Activated CD4-positive, alpha-beta T cell treated with anti-CD3 and anti-CD28 coated beads for 1 hour (primary cell): ENCODE data around the gene PLCB3.
A peak's percentile ranks its signal among the peaks of the same experiment; 100 is the strongest.

Source experiments
- DNase-seq: peaks from one replicate; pipeline ENCODE4 v3.0.0-alpha.2; 2020

Gene PLCB3

DNA sequence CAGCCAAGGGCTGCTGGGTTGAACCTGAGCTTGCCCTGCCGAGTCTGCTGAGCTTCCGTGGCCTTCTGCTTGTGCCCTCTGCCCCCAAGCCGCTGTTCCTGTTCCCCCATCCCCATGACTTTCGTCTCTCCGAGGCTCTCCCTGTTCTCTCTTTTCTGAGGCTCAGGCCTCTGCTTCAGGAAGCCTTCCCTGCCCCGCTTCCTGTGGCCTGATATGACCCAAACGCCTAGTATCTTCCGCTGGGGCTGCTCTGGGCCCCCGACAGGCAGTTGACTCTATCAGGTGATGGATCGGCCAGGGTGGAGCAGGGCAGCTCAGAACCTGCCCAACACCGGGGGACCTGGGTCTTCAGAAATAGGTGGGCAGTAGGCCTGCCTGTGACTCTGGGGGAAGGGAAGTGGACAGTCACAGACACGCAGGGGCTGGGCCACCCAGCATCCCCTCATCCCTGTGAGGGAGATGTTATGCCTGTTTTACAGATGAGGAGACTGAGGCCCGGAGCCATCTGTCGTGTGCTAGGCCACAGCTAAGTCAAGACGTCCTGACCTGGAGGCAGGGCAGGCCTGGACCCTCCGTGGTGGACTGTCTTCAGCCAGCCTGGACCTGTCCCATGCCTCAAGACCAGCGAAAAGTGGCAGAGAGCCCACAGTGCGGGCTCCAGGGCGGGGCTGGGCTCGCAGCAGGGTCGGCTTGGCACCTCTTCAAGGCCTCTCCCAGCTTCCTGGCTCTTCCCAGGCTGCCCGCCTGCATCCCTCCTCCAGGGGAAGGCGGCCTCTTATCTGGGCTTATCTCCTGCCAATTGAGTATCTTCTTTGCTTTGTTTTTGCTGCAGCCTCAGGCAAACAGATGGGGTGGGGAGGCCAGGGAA, 16.9 kb downstream of the PLCB3 start:
- no peak for DNase-seq

DNA sequence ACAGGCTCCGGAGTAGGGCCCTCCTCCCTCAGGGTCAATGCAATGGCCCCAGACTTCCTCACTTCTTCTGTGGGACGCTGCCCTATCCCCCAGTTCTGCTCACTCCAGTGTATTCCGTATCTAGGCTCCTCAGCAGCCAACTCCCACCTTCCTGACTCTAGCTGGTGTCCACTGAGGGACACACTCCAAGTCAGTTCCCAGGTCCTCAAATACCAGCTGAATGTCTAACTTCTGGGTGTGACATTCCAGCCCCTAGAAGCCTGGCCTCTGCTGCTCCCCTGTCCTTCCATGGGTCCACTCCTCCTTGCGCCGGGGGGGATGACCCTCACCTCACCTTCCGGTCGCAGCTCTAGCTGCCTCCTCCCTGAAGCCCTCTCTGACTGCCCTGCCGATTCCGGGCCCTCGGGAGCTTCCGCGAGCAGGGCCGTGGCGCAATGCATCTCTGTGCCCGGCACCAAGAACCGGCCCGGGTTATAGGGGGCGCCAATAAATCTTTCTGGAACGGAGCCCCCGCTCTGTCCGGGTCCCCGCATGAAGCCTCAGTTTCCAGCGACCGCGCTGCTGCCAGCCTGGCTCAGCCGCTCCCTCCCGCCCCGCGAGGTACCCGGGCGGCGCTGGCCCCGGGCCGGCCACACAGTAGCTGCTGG, 17.7 kb downstream of the PLCB3 start:
- DNase-seq, result peak; percentile 31

DNA sequence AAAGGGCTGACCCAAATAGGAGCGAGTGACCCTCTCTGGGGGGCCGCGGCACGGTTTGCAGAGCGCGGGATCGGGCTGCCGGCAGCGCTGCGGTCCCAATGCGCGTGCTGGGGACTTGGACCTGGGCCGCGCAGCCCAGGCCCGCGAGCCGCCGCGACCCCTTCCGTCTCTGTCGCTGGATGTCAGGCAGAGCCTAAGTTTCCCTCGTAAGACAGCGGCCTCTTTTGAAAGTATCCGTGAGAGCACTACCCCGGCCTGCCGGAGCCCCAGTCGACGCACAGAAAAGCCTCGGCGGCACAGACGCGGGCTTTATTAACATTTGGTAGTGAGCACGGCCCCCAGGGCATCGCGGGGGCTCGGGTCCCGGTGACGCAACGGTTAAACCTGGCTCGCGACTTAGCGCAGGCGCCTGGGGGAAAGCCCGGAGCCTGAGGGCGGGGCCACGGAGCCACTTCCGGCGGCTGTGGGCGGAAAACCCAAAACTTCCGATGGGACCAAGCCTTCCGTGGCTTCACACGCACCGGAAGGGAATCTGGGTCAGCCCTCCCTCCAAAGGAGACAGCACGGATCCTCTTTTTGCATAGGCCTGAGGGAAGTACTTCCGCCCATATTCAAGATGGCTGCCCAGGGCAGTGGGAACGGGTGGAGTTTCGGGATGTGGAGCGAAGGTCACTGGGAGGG, 18.4 kb downstream of the PLCB3 start:
- DNase-seq, result peak; percentile 95

DNA sequence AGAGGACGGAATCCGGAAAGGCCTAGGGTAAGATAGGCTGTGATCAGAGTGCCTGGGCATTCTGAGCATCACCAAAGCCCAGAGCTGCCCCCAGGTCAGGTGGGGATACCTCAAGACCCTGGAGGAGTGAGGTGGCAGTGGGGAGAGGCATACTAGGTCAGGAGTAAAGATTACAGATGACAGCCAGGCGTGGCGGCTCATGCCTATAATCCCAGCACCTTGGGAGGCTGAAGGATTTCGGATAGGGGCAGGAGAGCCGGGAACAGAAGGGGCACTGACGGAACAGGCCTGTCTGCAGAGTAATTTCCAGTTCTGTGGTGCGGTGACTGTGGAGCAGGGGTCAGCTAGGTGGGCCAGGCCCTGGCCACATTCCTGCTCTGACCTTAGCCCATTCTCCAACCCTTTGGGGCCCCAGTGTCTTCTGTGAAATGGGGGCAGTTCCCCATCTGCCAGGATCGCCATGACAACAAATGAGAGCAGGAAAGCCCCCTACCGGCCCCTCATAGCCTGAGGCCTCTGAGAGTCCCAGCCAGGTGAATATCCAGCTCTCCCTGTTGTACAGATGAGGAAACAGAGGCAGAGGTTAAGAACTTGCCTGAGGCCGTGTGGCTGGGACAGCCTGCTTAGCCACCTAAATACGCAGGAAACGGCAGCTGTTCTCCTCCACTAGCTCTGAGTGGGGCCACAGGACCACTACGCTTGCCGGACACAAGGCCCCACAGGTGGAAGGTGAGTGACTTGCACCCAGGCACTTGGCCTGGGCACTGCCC, 23.9 kb downstream of the PLCB3 start:
- no peak for DNase-seq

DNA sequence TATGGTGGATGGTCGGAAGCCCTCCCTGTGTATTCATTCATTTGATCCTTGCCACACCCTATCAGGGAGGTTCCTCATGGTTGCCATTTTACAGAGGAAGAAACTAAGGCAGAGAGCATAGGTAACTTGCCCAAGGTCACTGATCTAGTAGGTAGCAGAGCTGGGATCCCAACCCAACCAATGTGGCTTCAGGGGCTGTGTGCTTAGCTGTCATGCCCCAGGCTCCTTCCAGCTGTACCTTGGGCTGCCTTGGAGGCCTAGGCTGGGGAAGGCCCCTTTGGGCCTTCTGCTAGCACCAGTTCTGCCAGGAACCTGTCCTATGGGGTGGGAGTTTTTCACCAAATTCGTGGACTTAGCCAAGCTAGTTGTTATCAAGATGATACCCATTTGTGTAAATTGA, 24.5 kb downstream of the PLCB3 start:
- no peak for DNase-seq

DNA sequence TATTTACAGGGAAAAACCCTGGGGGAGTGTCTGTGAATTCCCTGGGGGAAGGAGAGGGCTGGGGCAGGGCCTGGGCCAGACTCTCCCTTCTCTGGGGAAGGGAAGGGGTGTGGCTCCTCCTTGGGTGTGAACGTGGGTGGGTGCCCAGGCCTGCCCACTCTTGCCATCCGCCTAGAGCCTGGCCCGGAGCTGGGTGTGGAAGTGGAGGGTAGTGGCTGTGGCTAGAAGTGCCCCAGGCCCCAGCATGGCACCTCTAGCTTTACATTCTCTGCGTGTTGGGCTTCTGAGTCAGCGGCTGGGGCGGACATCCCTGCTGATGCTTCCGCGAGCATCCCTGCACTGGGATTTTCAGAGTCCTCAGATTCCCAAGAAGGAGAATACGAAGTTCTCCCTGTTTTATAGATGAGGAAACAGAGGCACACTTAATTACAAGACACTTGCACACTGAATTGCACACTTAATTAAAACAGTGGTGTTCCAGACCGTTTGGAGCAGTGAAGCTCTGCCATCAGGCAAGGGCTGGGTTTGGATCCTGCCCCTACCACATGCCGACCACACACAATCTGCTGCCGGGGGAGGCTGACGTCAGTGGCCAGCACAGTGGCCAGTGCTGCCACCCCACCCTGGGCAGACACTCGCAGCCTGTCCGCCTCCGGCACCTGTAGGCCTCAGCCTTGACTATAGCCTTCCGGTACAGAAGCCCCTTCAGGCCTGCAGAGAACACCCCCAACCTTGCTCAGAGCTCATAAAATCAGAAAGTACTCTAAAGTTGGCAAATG, 25.5 kb downstream of the PLCB3 start:
- no peak for DNase-seq

DNA sequence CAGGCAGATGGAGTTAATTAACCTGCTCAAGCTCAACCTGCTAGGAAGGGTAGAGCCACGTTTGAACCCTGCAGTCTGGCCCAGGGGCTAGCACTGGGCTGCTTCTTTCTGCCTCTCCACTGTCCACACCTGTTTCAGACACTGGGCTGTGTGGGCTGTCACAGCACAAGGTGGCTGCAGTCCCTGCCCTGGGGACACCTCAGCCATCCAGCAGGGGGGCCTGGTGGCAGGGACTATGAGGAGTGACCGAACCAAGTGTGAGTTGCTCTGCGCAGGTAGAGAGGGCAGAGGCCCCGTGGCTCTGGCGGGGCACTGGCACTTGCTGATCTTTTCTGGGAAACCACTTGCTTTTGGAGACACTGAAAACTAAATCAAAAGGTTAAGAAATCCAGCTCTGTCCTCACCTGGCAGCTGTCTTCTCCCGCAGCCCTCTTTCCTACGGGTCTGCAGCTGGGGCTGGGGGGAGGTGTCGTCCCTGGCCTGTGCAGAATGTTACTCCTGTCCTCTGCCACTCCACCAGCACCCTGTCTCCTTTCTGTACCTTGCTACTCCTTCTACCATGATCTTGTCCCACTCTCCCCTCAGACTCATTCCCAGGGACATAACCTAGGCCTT, 27.4 kb downstream of the PLCB3 start:
- DNase-seq, result no peak

DNA sequence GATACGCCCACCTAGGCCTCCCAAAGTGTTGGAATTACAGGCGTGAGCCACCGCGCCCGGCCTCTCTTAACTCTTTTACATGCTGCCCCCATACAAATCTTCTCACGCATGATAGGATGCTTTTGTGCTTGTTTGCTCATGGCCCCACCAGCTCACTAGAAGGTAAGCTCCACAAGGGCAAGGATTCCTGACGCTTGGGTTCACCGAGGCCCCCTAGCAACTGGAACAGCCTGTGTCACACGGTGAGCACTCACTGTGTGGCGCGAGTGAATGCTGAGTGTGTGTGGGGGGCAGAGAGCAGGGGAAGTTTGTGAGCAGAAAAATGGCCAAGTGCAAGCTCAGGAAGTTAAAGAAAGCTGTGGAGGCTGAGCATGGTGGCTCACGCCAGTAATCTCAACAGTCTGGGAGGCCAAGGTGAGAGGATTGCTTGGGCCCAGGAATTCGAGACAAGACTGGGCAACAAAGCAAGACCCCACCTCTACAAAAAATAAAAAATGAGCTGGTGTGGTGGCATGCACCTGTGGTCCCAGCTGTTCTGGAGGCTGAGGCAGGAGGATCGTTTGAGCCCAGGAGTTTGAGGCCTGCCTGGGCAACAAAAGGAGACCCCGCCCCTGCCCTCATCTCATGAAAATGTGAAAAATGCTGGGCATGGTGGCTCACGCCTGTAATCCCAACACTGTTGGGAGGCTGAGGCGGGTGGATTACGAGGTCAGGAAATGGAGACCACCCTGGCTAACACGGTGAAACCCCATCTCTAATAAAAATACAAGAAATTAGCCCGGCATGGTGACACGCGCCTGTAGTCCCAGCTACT, 30.8 kb downstream of the PLCB3 start:
- no peak for DNase-seq

DNA sequence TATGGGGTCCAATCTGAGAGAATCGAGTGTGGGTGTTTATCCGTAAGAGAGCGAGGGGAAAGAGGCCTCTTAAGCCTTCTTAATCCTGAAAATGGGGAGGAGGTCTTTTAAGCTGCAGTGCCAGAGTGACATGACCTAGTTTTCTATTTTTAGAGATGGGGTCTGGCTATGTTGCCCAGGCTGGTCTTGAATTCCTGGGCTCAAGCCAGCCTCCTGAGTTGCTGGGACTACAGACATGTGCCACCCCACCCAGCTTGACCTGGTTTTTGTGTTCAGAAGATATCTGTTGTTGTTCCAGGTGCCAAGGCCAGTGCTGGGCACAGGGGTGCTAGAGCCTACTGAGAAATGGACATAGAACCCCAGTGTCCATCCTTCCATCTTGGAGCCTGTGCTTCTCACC, 31.8 kb downstream of the PLCB3 start:
- DNase-seq, result no peak

DNA sequence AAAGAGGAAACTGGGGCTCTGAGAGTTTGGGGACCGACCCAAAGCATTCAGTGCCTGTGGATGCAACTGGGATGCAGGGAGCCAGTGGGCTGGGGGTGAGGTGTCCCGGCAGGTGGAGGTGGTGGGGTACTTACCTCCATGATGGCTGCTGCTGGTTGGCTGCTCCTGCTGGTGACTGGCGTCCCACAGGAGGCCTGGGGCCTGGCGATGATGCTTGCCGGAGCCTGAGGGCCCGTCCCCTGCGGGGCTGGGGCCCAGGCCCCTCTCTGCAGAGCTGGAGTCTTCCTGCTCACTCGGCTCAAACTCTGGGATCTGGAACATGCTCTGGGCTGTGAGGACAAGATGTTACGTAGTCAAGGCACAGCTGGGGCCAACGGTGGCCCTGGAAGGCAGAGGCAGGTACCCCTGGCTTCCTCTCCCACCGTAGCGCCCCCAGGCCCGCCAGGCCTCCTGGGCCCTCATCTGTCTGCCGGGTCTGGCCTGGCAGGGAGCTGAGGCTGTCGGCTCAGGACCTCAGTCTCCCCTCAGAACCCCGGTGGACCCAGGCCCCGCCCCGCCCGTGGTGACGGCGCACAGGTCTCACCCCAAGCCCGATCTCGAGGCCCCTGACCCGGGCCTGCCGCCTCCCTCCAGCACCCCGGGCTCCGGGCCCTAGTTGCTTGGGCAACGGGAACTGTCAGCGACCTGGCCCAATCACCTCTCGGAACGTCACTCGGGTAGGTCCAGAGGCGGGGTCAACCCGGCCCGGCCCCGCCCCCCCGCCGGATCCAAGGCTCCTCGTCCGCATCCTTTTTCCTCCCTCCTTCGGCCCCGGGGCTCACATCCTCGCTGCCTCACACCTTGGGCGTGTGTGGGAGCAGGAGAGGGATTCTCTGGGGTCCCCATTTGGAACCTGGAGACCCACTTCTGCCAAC, 33.0 kb downstream of the PLCB3 start, which contains the start of gene BAD:
TSS of gene BAD (minus strand) at position 618 of the 914 bp plus-strand sequence. CDS start at position 321, 297 bp downstream.
- peak; percentile 85 for DNase-seq

DNA sequence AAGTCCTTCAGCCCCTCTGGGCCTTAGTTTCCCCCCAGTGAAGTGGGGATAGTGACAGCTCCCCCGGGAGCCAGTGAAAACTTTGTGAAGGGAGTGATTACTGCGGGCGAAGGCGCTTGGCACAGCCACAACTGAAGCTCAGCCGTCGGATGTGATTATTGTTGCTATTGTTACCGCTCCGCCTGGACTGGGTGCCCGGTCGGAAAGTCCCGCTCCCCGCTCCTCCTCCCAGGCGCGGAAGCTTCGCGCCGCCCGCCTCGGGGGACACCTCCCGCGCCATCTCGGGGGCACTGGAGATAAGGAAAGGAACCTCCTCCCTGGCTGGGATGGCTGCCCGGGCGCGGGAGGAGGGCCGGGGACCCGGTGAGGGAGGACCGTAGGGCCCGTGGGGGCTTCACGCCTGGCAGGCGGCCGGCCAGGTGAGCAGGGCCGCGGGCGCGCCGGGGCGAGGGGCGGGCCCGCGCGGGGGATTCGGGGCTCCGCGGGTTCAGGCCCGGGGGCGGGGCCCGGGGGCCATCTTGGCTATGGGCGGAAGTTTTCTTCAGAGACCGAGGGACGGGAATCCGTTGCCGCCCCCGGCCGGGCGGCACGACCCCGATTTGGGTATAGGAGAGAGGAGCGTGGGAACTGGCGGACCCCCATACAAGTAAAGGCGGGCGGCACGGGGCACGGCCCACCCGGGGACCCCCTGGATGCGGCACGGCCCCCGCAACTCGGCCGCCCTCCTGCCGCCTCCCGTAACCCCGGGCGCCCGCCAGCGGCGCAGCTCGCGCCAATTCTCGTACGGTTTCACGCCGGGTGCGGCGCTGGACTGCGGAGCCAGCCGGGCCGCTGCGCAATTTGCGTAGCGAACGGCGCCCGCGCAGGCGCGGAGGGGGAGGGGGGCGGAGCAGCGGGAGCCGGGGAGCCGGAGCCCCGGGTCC, 33.9 kb downstream of the PLCB3 start, which contains the start of gene GPR137:
TSS of gene GPR137 (plus strand) at position 887 of the 923 bp plus-strand sequence. CDS start 677 bp downstream, outside the sequence.
- peak; percentile 90 for DNase-seq

DNA sequence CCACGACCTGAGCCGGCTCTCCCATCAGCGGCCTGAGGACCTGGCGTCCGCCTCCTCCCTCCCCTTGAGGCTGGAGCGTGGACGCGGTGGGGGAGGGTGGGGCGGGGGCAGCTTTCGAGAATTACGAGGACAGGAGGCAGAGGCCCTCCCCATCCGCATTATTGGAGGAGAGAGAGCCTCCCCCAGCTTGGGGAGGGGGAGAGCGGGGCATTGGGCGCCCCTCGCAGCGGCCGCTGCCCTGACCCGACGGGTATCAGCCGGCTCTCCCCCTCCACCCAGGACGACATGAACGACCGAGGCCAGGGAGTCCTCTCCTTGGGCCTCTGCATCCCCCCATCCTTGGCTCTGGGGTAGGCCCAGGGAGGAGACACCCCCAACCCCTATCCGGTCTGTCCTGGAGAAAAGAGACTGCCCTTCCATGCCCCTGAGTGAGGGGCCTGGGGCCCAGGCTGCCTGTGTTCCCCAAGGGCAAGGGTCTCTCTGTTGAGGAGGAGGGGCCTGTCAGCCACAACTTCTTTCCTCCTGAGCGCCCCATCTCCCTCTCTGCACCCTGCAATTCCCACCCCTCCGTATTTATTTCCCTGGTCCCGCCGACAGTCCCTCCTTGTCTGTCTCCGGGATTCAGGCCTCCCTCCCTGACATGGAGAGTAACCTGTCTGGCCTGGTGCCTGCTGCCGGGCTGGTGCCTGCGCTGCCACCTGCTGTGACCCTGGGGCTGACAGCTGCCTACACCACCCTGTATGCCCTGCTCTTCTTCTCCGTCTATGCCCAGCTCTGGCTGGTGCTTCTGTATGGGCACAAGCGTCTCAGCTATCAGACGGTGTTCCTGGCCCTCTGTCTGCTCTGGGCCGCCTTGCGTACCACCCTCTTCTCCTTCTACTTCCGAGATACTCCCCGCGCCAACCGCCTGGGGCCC, 34.8 kb downstream of the PLCB3 start:
- DNase-seq, result no peak

DNA sequence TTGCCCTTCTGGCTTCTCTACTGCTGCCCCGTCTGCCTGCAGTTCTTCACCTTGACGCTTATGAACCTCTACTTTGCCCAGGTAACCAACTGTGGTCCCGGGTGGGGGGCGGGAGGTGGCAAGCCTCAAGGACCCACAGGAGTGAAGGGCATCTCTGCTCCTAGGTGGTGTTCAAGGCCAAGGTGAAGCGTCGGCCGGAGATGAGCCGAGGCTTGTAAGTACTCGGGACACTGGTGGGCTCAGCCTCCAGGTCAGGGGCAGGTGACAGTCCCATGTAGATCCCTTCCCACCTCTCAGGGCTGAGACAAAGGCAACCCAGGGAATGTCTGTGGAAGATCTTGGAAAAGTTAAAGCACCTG, 35.5 kb downstream of the PLCB3 start:
- no peak for DNase-seq

DNA sequence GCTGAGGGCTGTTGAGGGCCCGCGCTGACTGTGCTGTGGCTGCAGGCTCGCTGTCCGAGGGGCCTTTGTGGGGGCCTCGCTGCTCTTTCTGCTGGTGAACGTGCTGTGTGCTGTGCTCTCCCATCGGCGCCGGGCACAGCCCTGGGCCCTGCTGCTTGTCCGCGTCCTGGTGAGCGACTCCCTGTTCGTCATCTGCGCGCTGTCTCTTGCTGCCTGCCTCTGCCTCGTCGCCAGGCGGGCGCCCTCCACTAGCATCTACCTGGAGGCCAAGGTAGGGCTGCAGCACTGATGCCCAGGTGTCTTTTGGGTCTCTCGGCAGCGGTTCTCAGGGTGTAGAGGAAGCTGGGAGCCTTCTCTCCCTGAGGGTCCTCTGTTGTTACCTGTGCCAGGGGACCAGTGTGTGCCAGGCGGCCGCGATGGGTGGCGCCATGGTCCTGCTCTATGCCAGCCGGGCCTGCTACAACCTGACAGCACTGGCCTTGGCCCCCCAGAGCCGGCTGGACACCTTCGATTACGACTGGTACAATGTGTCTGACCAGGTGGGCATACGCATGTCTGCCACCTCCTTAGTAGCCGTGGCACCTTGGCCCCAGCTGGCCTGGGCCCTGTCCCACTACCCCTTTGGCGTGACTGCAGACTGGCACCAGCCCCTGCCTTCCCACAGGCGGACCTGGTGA, 36.5 kb downstream of the PLCB3 start:
- DNase-seq, result no peak

DNA sequence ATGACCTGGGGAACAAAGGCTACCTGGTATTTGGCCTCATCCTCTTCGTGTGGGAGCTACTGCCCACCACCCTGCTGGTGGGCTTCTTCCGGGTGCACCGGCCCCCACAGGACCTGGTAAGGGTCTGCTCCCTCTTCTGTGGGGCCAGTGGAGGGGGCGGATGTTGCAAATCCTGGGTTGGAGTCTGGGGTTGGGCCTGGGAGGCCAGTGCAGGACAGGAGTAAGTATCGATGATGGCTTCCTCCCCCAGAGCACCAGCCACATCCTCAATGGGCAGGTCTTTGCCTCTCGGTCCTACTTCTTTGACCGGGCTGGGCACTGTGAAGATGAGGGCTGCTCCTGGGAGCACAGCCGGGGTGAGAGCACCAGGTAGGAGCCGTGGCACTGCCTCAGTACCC, 37.0 kb downstream of the PLCB3 start:
- no peak for DNase-seq

DNA sequence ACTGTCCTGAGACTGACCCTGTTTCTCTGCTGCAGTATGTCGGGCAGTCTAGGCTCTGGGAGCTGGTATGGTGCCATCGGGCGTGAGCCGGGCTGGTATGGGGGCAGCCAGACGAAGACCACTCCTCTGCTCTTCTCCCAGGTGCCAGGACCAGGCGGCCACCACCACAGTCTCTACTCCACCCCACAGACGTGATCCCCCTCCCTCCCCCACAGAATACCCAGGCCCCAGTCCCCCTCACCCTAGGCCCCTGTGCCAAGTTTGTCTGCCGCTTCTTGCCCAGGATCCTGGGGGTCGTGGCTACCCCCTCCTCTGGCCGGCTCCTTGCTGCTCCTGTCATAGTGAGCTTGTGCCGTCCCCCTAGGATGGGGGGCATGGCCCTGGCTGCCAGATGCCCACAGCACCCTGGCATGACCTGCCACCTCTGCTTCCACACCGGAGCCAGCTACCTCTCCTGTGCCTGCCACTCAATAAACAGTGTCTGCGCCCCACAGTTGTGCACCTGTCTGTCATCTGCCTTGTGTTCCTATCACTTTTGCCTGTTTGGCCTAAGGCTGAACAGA, 37.8 kb downstream of the PLCB3 start:
- no peak for DNase-seq
